K562 (cell line): ENCODE results near the gene KIR3DL2. TPM values are rescaled to one million over a fixed set of nuclear protein-coding genes. Genes with fewer than 3 reads are reported as not detected.

ENCODE experiments used
- ATAC-seq: fragments of 200-7000 bp; cut with Tn5 transposase; 3 replicates; pipeline ENCODE4 v1.9.1; 2020; ENCODE audit warnings: moderate library complexity
- BruUV-seq: library from RNA; stranded (reverse); fragments of 400-500 nt; replicated peaks from 2 replicates; lab custom pipeline; 2021; lab: Mats Ljungman, UMichigan
- CTCF ChIA-PET: fragments of 300-600 bp; formaldehyde crosslinking; extraction: SDS; loops from one replicate; lab custom pipeline; 2021; ENCODE audit warnings: low intra/inter-chr PET ratio; lab: Yijun Ruan, JAX
- POLR2A ChIA-PET: fragments of 300-600, 350-650 bp; sonication (Branson Sonifier 250); formaldehyde crosslinking; extraction: SDS; loops from one replicate; lab custom pipeline; 2021; ENCODE audit warnings: antibody characterized with exemption, inconsistent platforms; lab: Yijun Ruan, JAX
- DNase-seq, 4 experiments: peaks; one replicate each; pipeline versions ENCODE4 v3.0.0 to v3.0.0-alpha.2; 2011 to 2018; ENCODE audit warnings: low spot score in 3 of 4, mixed read lengths in 3 of 4; ENCODE audit errors: extremely low read depth in 1 of 4
- FAIRE-seq: peaks from 2 replicates; lab custom pipeline; 2011; peaks lifted over from hg19 to GRCh38; lab: Jason Lieb, UNC
- H2AFZ ChIP-seq: 2 replicates; pipeline ENCODE4 v1.6.0; 2011; ENCODE audit warnings: low read depth, low read length, control low read depth, inconsistent platforms
- H3K27ac ChIP-seq: fragments of 200-600 bp; 3 replicates; pipeline ENCODE4 v1.8.0; 2011; ENCODE audit warnings: low read depth, mild to moderate bottlenecking, control low read depth, inconsistent platforms, low read length, moderate library complexity, mixed read lengths; ENCODE audit errors: extremely low read depth
- H3K27me3 ChIP-seq, 2 experiments: fragments of 300-600 bp in 1 of 2; 2 replicates in 1 of 2; 3 replicates in 1 of 2; pipeline versions ENCODE4 v1.6.0 to v1.8.0; 2011; ENCODE audit warnings: inconsistent platforms in 2 of 2, low read length in 2 of 2, mild to moderate bottlenecking in 1 of 2, mixed read lengths in 1 of 2, moderate library complexity in 1 of 2; ENCODE audit not compliant: control insufficient read depth in 2 of 2, insufficient read depth in 2 of 2
- H3K36me3 ChIP-seq: fragments of 300-600 bp; 3 replicates; pipeline ENCODE4 v1.8.0; 2011; ENCODE audit warnings: mild to moderate bottlenecking, low read length, inconsistent platforms; ENCODE audit not compliant: control insufficient read depth, insufficient read depth
- H3K4me1 ChIP-seq, 2 experiments: fragments of 200-600 bp in 1 of 2; replicated peaks in 1 of 2; 2 replicates in 1 of 2; 3 replicates in 1 of 2; pipeline versions ENCODE4 v1.5.1 to v1.8.0; 2011; ENCODE audit warnings: inconsistent platforms in 2 of 2, low read length in 2 of 2, mild to moderate bottlenecking in 1 of 2, mixed read lengths in 1 of 2, moderate library complexity in 1 of 2; ENCODE audit not compliant: control insufficient read depth in 2 of 2, insufficient read depth in 2 of 2
- H3K4me2 ChIP-seq: 2 replicates; pipeline ENCODE4 v1.6.1; 2011; ENCODE audit warnings: low read length, control low read depth, inconsistent platforms, mixed read lengths; ENCODE audit not compliant: insufficient read depth
- H3K4me3 ChIP-seq: fragments of 200-600 bp; sonication (generic), shearing (Covaris generic); 2 replicates; pipeline ENCODE4 v1.5.1; 2016; ENCODE audit warnings: control low read depth, inconsistent platforms
- H3K79me2 ChIP-seq: fragments of 200-600 bp; 3 replicates; pipeline ENCODE4 v1.8.0; 2011; ENCODE audit warnings: low read length, inconsistent platforms; ENCODE audit not compliant: control insufficient read depth, insufficient read depth
- H3K9ac ChIP-seq, 2 experiments: 2 replicates each; pipeline versions ENCODE4 v1.6.0 to v1.6.1; 2011; ENCODE audit warnings: low read depth in 2 of 2, low read length in 2 of 2, control low read depth in 1 of 2, inconsistent platforms in 1 of 2, mild to moderate bottlenecking in 1 of 2, mixed read lengths in 1 of 2; ENCODE audit not compliant: insufficient read depth in 1 of 2
- H3K9me1 ChIP-seq: one replicate; pipeline ENCODE4 v1.6.0; 2011; ENCODE audit warnings: inconsistent platforms, mild to moderate bottlenecking, low read length, moderate library complexity; ENCODE audit not compliant: control insufficient read depth, insufficient read depth
- H3K9me3 ChIP-seq: replicated peaks from 2 replicates; pipeline ENCODE4 v1.5.1; 2011; ENCODE audit warnings: low read depth, low read length, inconsistent platforms; ENCODE audit not compliant: control insufficient read depth, insufficient read depth
- H4K20me1 ChIP-seq: replicated peaks from 2 replicates; pipeline ENCODE4 v1.6.1; 2011; ENCODE audit warnings: low read length, inconsistent platforms, mixed read lengths; ENCODE audit not compliant: control insufficient read depth, insufficient read depth
- CAMTA2 ChIP-seq: fragments of 250-450 bp; sonication (Bioruptor Pico); conservative IDR thresholded peaks from 2 replicates; pipeline ENCODE4 v1.5.1; 2022
- ELF4 ChIP-seq: fragments of 450-650 bp; formaldehyde crosslinking; IDR thresholded peaks from 2 replicates; pipeline ENCODE4 v1.4.0; 2022; ENCODE audit warnings: missing genetic modification characterization
- ETS1 ChIP-seq: conservative IDR thresholded peaks from 2 replicates; pipeline ENCODE4 v1.6.1; 2011; ENCODE audit warnings: low read depth, mild to moderate bottlenecking, low read length; ENCODE audit not compliant: control insufficient read depth
- FOXK1 ChIP-seq: sonication (generic); formaldehyde crosslinking; IDR thresholded peaks from 2 replicates; pipeline ENCODE4 v1.8.0; 2022; ENCODE audit warnings: missing genetic modification reagents, mild to moderate bottlenecking, borderline replicate concordance
- FOXP1 ChIP-seq: sonication (generic); formaldehyde crosslinking; IDR thresholded peaks from 2 replicates; pipeline ENCODE4 v1.8.0; 2022; ENCODE audit warnings: mild to moderate bottlenecking, missing genetic modification reagents
- ILF3 ChIP-seq: fragments of 450-650 bp; IDR thresholded peaks from 2 replicates; pipeline ENCODE4 v1.6.1; 2018; ENCODE audit warnings: antibody characterized with exemption, mild to moderate bottlenecking, moderate library complexity, borderline replicate concordance
- LEF1 ChIP-seq: fragments of 450-650 bp; IDR thresholded peaks from 2 replicates; pipeline ENCODE4 v1.6.1; 2016; ENCODE audit warnings: mild to moderate bottlenecking
- NONO ChIP-seq, 2 experiments: fragments of 200-400 bp in 1 of 2; fragments of 450-650 bp in 1 of 2; formaldehyde crosslinking in 1 of 2; IDR thresholded peaks; 2 replicates each; pipeline ENCODE4 v1.6.1; 2017; ENCODE audit warnings: low read depth in 2 of 2, mild to moderate bottlenecking in 2 of 2, moderate library complexity in 2 of 2, low read length in 1 of 2
- POLR2AphosphoS5 ChIP-seq: IDR thresholded peaks from 2 replicates; pipeline ENCODE4 v1.6.1; 2011; ENCODE audit warnings: mild to moderate bottlenecking, low read depth, low read length, moderate library complexity; ENCODE audit not compliant: control insufficient read depth, insufficient read depth
- SMARCA5 ChIP-seq: fragments of 450-650 bp; IDR thresholded peaks from 2 replicates; pipeline ENCODE4 v1.6.1; 2016
- SRSF1 ChIP-seq: fragments of 200-400 bp; formaldehyde crosslinking; IDR thresholded peaks from 2 replicates; pipeline ENCODE4 v1.6.1; 2017; ENCODE audit warnings: mild to moderate bottlenecking, low read depth, low read length, moderate library complexity
- ZBTB5 ChIP-seq: fragments of 450-650 bp; IDR thresholded peaks from 2 replicates; pipeline ENCODE4 v1.6.1; 2017; ENCODE audit warnings: antibody characterized with exemption
- ZNF239 ChIP-seq: fragments of 250-450 bp; sonication (Bioruptor Pico); IDR thresholded peaks from 2 replicates; pipeline ENCODE4 v1.4.0; 2020; ENCODE audit warnings: mild to moderate bottlenecking
- ZNF592 ChIP-seq: fragments of 450-650 bp; IDR thresholded peaks from 2 replicates; pipeline ENCODE4 v1.6.1; 2017; ENCODE audit warnings: antibody characterized with exemption, mild to moderate bottlenecking
- WGBS: fragments of 100-300 bp; shearing (Covaris generic); methylation state at CpG from one replicate; pipeline ENCODE4 v1.1.6; 2016; ENCODE audit warnings: low coverage, mixed read lengths; ENCODE audit not compliant: insufficient coverage; ENCODE audit errors: missing lambda C conversion rate; 5-methylcytosine and 5-hydroxymethylcytosine counted together
- in situ Hi-C: fragments of 300-500 bp; cut with MboI; formaldehyde crosslinking; loops from 4 replicates; pipeline ENCODE4 v1.15.0; 2018; ENCODE audit warnings: inconsistent platforms, mixed read lengths
- intact Hi-C: fragments of 100-400 bp; cut with micrococcal nuclease; formaldehyde crosslinking; loops from 2 replicates; pipeline ENCODE4 v1.14.2; 2022
- polyA plus RNA-seq, 8 experiments: library from polyadenylated mRNA; depleted of rRNA in 4 of 8; stranded (reverse) in 5 of 8; unstranded in 3 of 8; fragments of >200 nt; fragmentation: Nextera tagmentation in 2 of 8; fragmentation: Illumina TruSeq in 1 of 8; extraction: Ambion mirVana in 2 of 8; extraction: Trizol in 1 of 8; gene quantifications; 2 replicates each; pipeline versions ENCODE4 v1.2.1 to v1.2.3, GENCODE V29; 2011 to 2014; ENCODE audit warnings: inconsistent platforms in 1 of 8, missing spikeins in 1 of 8
- total RNA-seq, 7 experiments: library from RNA; depleted of rRNA in 6 of 7; stranded (reverse); fragments of >200 nt in 6 of 7; fragmentation: Illumina TruSeq in 2 of 7; extraction: Trizol in 2 of 7; gene quantifications; 2 replicates each; pipeline versions ENCODE4 v1.2.1 to v1.2.3, GENCODE V29; 2011 to 2021; ENCODE audit warnings: low replicate concordance in 1 of 7

KIR3DL2 gene
- total and polyA plus RNA-seq, 9 of the 15 experiments (the other 6 are each of a cell fraction or from before 2014, with no cell fraction given): not detected

- in situ Hi-C loops (loop anchor here (5.0 kb wide), 1 partner anchor 40 kb away; no protein-coding TSS in a partner anchor), intact Hi-C loops (loop anchor here (1.0 to 10.0 kb wide), 3 partner anchors 163 to 253 kb away; no protein-coding TSS in a partner anchor)
- no peak for ATAC-seq
- BruUV-seq: no TSS peak
- ChIA-PET CTCF (interaction anchor here (0.5 to 1.3 kb wide), 3 partner anchors 38 to 1511 kb away, joined by 3 to 4 read pairs (median 3); no protein-coding TSS in a partner anchor), POLR2A (interaction anchor here (0.5 to 0.9 kb wide), 8 partner anchors 9 to 198 kb away, joined by 3 to 5 read pairs (median 3); partner anchors contain the start of genes GP6 and RDH13)
- no peak overlapping the region for H3K9ac ChIP-seq
- H2AFZ ChIP-seq: no peak overlapping the region
- FAIRE-seq: no peak
- 16% methylated on average over 4 of the region's 6 CpGs for WGBS
- peaks cover 0 to 15% of the 10 kb centered on the region in 2 experiments; a peak in 3 of 5 replicates for H3K4me1 ChIP-seq
- H3K27me3 ChIP-seq: peaks cover 7 to 22% of the 10 kb centered on the region in 2 experiments
- no peak overlapping the region for H3K4me3 ChIP-seq
- no peaks in the 10 kb centered on the region for H3K36me3 ChIP-seq
- DNase-seq: no peak
- no peaks in the 10 kb centered on the region for H3K9me1 ChIP-seq
- no peaks in the 10 kb centered on the region for H3K9me3 ChIP-seq
- no peaks in the 10 kb centered on the region for H4K20me1 ChIP-seq
- H3K79me2 ChIP-seq: no peaks in the 10 kb centered on the region
- no peak overlapping the region for H3K27ac ChIP-seq
- no peak for TF ChIP-seq NONO (IDR thresholded peaks at IDR 0.05; ENCODE audit: low read depth in 2 of 2, low read length in 1 of 2)
- no peak for TF ChIP-seq FOXP1 (CRISPR knock-in tag)
- TF ChIP-seq ZNF239 (CRISPR knock-in tag): no peak
- no peak for TF ChIP-seq POLR2AphosphoS5
- TF ChIP-seq FOXK1 (CRISPR knock-in tag): no peak
- no peak for TF ChIP-seq ETS1
- TF ChIP-seq LEF1: no peak
- TF ChIP-seq ILF3: no peak
- no peak for TF ChIP-seq CAMTA2
- TF ChIP-seq SRSF1: no peak
- TF ChIP-seq ZNF592: no peak
- TF ChIP-seq SMARCA5: no peak
- no peak for TF ChIP-seq ZBTB5
- no peak for TF ChIP-seq ELF4 (CRISPR knock-in tag)
- H3K4me2 ChIP-seq: no peak overlapping the region
These were observed 31.6 kb downstream of the KIR3DL2 start for GRCh38 chr19:54881884-54882283.
